Measurements from ENCODE around the gene NDE1. TPM values are rescaled to one million over a fixed set of nuclear protein-coding genes. Genes with fewer than 3 reads are reported as not detected.

The NDE1 gene
- total and polyA plus RNA-seq, 2 donors (not counting 1 experiment from before 2014, with no cell fraction given) = 23.8 to 24.0 TPM

DNA sequence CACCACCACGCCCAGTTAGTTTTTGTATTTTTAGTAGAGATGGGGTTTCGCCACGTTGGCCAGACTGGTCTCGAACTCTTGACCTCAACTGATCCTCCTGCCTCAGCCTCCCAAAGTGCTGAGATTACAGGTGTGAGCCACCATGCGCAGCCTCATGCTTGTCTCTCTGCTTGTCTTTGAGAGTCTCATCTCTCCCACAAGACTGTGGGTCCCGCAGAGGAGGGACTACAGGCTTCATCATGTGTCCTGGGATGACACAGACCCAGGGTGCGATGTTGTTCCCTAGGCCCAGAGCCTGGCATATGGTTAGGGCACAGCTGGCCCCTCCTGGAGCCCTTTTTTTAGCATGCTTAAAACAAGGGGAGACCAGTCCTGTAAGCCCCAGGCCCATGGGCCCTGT, 101.9 kb downstream of the NDE1 start:
- no peaks in the 10 kb centered on the region for H3K79me2 ChIP-seq (ENCODE audit: control insufficient read depth, insufficient read depth, low read length)
- H3K4me3 ChIP-seq (replicated peaks in 1 of 4; ENCODE audit: control extremely low read depth in 1 of 4, insufficient read depth in 1 of 4, low read depth in 3 of 4, low read length in 4 of 4) = no peak overlapping the region
- H4K20me1 ChIP-seq (ENCODE audit: control insufficient read depth, extremely low read depth, insufficient read depth, low read length) = no peaks in the 10 kb centered on the region
- no peak overlapping the region for H3K9ac ChIP-seq (ENCODE audit: insufficient read depth, low read length)
- H3K27me3 ChIP-seq (ENCODE audit: control insufficient read depth, insufficient read depth, low read length) = no peaks in the 10 kb centered on the region
- no peaks in the 10 kb centered on the region for H3K9me3 ChIP-seq (ENCODE audit: control insufficient read depth, insufficient read depth, low read depth, low read length)
- no peaks in the 10 kb centered on the region for H3K4me1 ChIP-seq (ENCODE audit: control insufficient read depth, extremely low read depth, insufficient read depth, low read length)
- H2AFZ ChIP-seq (ENCODE audit: low read length) = no peak overlapping the region
- no peak overlapping the region for H3K4me2 ChIP-seq (ENCODE audit: extremely low read depth, insufficient read depth, low read length)
- TF ChIP-seq, protein P1, sequence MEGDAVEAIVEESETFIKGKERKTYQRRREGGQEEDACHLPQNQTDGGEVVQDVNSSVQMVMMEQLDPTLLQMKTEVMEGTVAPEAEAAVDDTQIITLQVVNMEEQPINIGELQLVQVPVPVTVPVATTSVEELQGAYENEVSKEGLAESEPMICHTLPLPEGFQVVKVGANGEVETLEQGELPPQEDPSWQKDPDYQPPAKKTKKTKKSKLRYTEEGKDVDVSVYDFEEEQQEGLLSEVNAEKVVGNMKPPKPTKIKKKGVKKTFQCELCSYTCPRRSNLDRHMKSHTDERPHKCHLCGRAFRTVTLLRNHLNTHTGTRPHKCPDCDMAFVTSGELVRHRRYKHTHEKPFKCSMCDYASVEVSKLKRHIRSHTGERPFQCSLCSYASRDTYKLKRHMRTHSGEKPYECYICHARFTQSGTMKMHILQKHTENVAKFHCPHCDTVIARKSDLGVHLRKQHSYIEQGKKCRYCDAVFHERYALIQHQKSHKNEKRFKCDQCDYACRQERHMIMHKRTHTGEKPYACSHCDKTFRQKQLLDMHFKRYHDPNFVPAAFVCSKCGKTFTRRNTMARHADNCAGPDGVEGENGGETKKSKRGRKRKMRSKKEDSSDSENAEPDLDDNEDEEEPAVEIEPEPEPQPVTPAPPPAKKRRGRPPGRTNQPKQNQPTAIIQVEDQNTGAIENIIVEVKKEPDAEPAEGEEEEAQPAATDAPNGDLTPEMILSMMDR (conservative IDR thresholded peaks at IDR 0.05 in 1 of 2, IDR thresholded peaks at IDR 0.05 in 1 of 2; ENCODE audit: low read depth in 1 of 2, low read length in 2 of 2) = no peak
- no peak for TF ChIP-seq EZH2 (IDR thresholded peaks at IDR 0.05; ENCODE audit: low read length, missing control alignments)
- DNase-seq (ENCODE audit: low read depth in 2 of 2) = no peak
- no peaks in the 10 kb centered on the region for H3K36me3 ChIP-seq (ENCODE audit: control insufficient read depth, insufficient read depth, low read length)
- H3K27ac ChIP-seq (ENCODE audit: insufficient read depth, low read length) = no peak overlapping the region

DNA sequence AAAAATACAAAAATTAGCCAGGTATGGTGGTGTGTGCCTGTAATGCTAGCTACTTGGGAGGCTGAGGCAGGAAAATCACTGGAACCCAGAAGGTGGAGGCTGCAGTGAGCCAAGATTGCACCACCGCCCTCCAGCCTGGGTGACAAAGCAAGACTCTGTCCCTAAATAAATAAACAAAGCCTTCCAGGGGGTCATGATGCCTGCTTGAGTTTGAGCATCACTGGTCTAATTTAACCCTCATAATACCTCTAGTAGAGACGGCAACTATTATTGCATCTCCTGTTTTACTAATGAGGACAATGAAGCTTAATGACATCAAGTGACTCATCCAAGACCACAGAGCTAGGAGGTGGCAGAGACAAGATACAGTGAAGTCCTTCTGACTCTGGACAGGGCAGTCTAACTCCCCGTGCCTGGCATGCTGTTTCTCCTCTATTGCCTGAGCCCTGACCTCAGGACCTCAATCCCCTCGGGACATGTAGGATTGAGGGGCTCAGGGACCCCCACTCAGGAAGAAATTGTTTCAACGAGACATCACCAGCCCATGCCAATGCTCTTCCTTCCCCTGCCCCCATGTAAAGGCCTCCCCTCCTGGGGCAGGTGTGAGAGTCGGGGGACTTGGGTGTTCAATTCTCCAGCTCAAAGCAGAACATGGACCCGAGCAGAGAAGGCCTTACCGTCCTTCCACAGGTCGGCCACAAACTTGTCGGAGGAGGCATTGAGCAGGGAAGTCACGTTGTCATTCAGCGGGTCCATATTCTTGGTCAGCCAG, 102.9 kb downstream of the NDE1 start:
- Histone ChIP-seq H4K20me1 (ENCODE audit: control insufficient read depth, extremely low read depth, insufficient read depth, low read length) (no peaks in the 10 kb centered on the region), H3K36me3 (ENCODE audit: control insufficient read depth, insufficient read depth, low read length) (no peaks in the 10 kb centered on the region), H3K4me3 (replicated peaks in 1 of 4; ENCODE audit: control extremely low read depth in 1 of 4, insufficient read depth in 1 of 4, low read depth in 3 of 4, low read length in 4 of 4) (no peak overlapping the region), H3K4me2 (ENCODE audit: extremely low read depth, insufficient read depth, low read length) (no peak overlapping the region), H3K27ac (ENCODE audit: insufficient read depth, low read length) (no peak overlapping the region), H3K9ac (ENCODE audit: insufficient read depth, low read length) (no peak overlapping the region), H2AFZ (ENCODE audit: low read length) (no peak overlapping the region), H3K27me3 (ENCODE audit: control insufficient read depth, insufficient read depth, low read length) (no peaks in the 10 kb centered on the region), H3K79me2 (ENCODE audit: control insufficient read depth, insufficient read depth, low read length) (no peaks in the 10 kb centered on the region), H3K4me1 (ENCODE audit: control insufficient read depth, extremely low read depth, insufficient read depth, low read length) (no peaks in the 10 kb centered on the region), H3K9me3 (ENCODE audit: control insufficient read depth, insufficient read depth, low read depth, low read length) (no peaks in the 10 kb centered on the region)
- no peak for DNase-seq (ENCODE audit: low read depth in 2 of 2)
- TF ChIP-seq EZH2 (IDR thresholded peaks at IDR 0.05; ENCODE audit: low read length, missing control alignments) = no peak
- TF ChIP-seq, protein P1 (conservative IDR thresholded peaks at IDR 0.05 in 1 of 2, IDR thresholded peaks at IDR 0.05 in 1 of 2; ENCODE audit: low read depth in 1 of 2, low read length in 2 of 2) = no peak

DNA sequence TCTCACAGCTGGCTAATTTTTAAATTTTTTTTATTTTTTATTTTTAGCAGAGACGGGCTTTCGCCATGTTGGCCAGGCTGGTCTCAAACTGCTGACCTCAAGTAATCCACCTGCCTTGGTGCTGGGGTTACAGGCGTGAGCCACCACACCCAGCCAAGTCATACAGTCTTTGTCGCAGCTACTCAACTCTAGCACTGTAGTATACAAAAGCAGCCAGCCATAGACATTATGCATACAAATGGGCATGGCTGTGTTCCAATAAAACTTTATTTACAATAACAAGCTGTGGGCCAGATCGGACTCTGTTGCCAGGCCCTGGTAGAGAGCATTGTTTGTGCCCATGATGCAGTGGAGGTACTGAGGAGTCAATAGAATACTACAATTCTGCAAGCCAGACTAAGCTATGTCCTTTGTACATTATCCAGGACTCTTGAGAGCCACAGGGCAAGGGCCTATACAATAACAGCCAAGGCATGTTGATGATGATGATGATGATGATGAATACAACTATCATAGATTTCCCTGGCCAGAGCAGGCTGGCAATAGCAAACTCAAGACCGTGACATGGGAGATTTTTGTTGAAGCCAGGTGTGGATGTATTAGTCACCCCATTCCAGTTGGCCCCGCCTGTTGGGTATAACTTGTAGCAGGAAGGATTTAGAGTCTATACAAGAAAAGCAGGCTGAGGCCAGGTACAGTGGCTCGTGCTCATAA, 104.9 kb downstream of the NDE1 start:
- TF ChIP-seq EZH2 (IDR thresholded peaks at IDR 0.05; ENCODE audit: low read length, missing control alignments) = no peak
- TF ChIP-seq, protein P1 (conservative IDR thresholded peaks at IDR 0.05 in 1 of 2, IDR thresholded peaks at IDR 0.05 in 1 of 2; ENCODE audit: low read depth in 1 of 2, low read length in 2 of 2) = no peak

More for the DNA sequence above, 104.9 kb downstream of the NDE1 start:
- H3K4me2 ChIP-seq (ENCODE audit: extremely low read depth, insufficient read depth, low read length) = no peak overlapping the region
- no peak overlapping the region for H3K27ac ChIP-seq (ENCODE audit: insufficient read depth, low read length)
- H4K20me1 ChIP-seq (ENCODE audit: control insufficient read depth, extremely low read depth, insufficient read depth, low read length) = no peaks in the 10 kb centered on the region
- H3K9me3 ChIP-seq (ENCODE audit: control insufficient read depth, insufficient read depth, low read depth, low read length) = no peaks in the 10 kb centered on the region
- H3K4me1 ChIP-seq (ENCODE audit: control insufficient read depth, extremely low read depth, insufficient read depth, low read length) = no peaks in the 10 kb centered on the region
- H3K27me3 ChIP-seq (ENCODE audit: control insufficient read depth, insufficient read depth, low read length) = no peaks in the 10 kb centered on the region
- H2AFZ ChIP-seq (ENCODE audit: low read length) = no peak overlapping the region
- H3K9ac ChIP-seq (ENCODE audit: insufficient read depth, low read length) = no peak overlapping the region
- no peak for DNase-seq (ENCODE audit: low read depth in 2 of 2)
- no peak overlapping the region for H3K4me3 ChIP-seq (replicated peaks in 1 of 4; ENCODE audit: control extremely low read depth in 1 of 4, insufficient read depth in 1 of 4, low read depth in 3 of 4, low read length in 4 of 4)
- H3K79me2 ChIP-seq (ENCODE audit: control insufficient read depth, insufficient read depth, low read length) = no peaks in the 10 kb centered on the region
- H3K36me3 ChIP-seq (ENCODE audit: control insufficient read depth, insufficient read depth, low read length) = no peaks in the 10 kb centered on the region

Measured in fibroblast of lung (primary cell).